HG03045 (cell line): Measurements from ENCODE around the gene BCL11A.

Experiments
- ATAC-seq: cut with Tn5 transposase; IDR thresholded peaks from one replicate; pipeline ENCODE4 v1.9.1; 2021; ENCODE audit warnings: mild to moderate bottlenecking, moderate library complexity; ENCODE audit not compliant: unreplicated experiment

The BCL11A gene

GRCh38 chr2:60529136-60529784 is 24.2 kb downstream of the BCL11A start:
- ATAC-seq: no peak

GRCh38 chr2:60528281-60529020 is 25.0 kb downstream of the BCL11A start:
- no peak for ATAC-seq

- ATAC-seq: no peak
Observed at GRCh38 chr2:60527762-60528161, 25.7 kb downstream of the BCL11A start.

- ATAC-seq: no peak
Observed at GRCh38 chr2:60526623-60527022, 26.8 kb downstream of the BCL11A start.

GRCh38 chr2:60525899-60526298 is 27.6 kb downstream of the BCL11A start:
- ATAC-seq: no peak

GRCh38 chr2:60524874-60525273 is 28.6 kb downstream of the BCL11A start:
- ATAC-seq: no peak

- ATAC-seq: no peak
Observed at GRCh38 chr2:60523963-60524362, 29.5 kb downstream of the BCL11A start.

- no peak for ATAC-seq
Observed at GRCh38 chr2:60522462-60522861, 31.0 kb downstream of the BCL11A start.

GRCh38 chr2:60521626-60522025 is 31.8 kb downstream of the BCL11A start:
- no peak for ATAC-seq

GRCh38 chr2:60520917-60521539 is 32.4 kb downstream of the BCL11A start:
- no peak for ATAC-seq

GRCh38 chr2:60520151-60520876 is 33.1 kb downstream of the BCL11A start:
- no peak for ATAC-seq

- ATAC-seq: no peak
Observed at GRCh38 chr2:60519231-60519863, 34.1 kb downstream of the BCL11A start.

- ATAC-seq: no peak
Observed at GRCh38 chr2:60518567-60518966, 34.9 kb downstream of the BCL11A start.

GRCh38 chr2:60517446-60517845 is 36.0 kb downstream of the BCL11A start:
- no peak for ATAC-seq

- no peak for ATAC-seq
Observed at GRCh38 chr2:60516826-60517225, 36.6 kb downstream of the BCL11A start.

GRCh38 chr2:60516383-60516811 is 37.1 kb downstream of the BCL11A start:
- no peak for ATAC-seq

- ATAC-seq: peak; percentile 89
Observed at GRCh38 chr2:60515721-60516226, 37.7 kb downstream of the BCL11A start.

- ATAC-seq: no peak
Observed at GRCh38 chr2:60513996-60514395, 39.5 kb downstream of the BCL11A start.

- ATAC-seq: no peak
Observed at GRCh38 chr2:60513191-60513590, 40.3 kb downstream of the BCL11A start.

GRCh38 chr2:60512641-60513040 is 40.8 kb downstream of the BCL11A start:
- ATAC-seq: no peak
